SKM-1 treated with dmso at 0.1 percent for 144 hours (cell line): ENCODE data around the gene IDH3A.

Source experiments
- DNase-seq: peaks from one replicate; lab custom pipeline; 2025; ENCODE audit not compliant: unreplicated experiment; lab: John Stamatoyannopoulos, UW

IDH3A gene

DNA sequence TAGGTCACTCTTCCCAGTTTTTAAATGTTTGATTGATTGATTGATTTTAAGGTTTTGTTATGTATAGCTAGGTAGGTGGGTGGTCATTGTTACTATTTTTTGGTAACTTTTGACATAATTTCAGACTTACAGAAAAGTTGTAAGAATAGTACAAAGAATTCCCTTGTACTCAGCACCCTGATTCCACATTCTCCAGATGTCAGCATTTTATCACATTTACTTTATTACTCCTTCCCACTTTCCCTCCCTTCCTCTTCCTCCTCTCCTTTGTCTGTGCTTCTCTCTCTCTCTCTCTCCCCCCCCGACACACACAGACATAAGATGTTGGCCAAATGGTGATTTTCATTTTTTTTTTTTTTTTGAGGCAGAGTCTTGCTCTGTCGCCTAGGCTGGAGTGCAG lies 14.8 kb downstream of the IDH3A start:
- no peak for DNase-seq

DNA sequence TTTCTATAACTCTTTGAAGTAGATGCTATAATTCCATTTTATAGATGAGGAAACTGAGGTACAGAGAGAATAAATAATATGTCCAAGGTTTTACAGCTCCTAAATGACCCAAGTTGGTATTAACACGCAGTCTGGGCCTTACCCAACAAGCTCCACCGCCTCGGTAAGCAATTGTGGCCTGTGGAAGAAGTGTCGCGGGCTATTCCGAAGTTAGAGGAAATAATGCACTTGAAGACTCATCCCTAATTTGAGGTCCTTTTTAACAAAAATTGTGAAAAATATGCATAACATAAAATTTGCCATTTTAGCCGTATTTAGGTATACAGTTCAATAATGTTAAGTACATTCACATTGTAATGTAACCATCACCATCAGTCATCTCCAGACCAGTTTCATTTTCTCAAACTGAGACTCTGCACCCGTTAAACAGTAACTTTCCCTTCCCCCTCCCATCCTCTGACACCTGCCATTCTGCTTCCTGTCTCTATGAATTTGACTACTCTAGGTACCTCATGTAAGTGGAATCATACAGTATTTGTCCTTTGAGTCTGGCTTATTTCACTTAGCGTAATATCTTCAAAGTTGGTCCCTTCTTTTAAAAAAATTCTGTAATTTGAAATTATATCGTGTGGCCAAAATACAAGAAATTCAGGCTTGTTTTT lies 18.2 kb downstream of the IDH3A start:
- DNase-seq: no peak

DNA sequence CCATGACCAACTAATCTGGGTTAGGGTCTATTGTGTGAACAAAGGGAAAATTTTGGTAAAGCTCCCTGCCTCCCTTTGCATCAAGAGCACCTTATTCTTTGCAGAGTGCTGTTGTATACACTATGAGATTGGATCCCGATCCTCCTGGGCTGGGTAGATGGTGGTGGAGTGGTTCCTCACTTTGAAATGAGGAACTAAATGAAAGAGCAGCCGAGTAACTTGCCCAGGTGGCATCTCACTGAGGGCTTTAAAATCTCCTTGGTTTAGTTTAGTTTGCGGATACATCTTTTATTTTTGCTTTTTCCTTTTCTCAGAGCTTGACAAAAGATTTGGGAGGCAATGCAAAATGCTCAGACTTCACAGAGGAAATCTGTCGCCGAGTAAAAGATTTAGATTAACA lies 19.4 kb downstream of the IDH3A start:
- DNase-seq: no peak

DNA sequence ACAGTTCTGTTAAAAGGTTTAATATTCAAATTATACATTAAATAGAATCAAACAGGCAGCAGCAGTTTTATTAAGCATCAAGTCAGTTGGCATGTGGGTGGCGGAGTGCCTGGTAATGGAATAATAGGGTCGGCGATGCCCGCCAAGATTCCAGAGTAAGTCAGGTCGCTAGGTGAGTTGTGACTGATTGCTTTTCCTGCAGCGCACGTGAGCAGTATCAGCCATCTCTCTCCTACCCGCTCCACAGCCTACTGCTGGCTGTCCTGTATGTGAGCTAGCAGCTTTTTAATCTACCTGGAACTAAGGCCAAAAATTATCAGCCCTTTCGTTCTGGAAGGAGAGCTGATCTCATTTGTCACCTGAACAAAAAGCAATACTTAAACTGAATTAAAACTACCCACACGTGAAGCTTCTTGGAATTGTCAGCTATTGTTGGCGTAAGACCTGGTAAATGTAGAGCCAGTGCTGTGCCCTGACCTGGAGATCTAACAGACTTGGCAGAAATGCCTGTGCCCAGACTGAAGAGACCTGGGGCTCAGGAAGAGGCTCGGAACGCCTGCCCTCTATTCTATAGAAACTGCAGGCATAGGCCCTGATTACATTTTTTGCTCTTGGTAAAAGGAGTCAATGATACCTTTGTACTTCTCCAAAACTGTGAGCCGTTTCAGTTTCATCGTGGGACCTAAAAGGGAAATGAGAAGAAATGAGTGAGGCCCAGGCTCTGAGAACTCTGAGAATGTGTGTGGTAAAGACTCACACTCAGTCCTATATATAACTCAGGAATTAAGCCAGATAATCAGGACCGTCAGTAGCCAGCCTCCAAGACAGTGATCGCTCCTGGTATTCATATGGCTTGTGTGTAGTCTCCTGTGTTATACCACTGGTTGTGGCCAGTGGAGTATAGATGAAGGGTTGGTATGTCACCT lies 21.9 kb downstream of the IDH3A start:
- peak; percentile 40 for DNase-seq

DNA sequence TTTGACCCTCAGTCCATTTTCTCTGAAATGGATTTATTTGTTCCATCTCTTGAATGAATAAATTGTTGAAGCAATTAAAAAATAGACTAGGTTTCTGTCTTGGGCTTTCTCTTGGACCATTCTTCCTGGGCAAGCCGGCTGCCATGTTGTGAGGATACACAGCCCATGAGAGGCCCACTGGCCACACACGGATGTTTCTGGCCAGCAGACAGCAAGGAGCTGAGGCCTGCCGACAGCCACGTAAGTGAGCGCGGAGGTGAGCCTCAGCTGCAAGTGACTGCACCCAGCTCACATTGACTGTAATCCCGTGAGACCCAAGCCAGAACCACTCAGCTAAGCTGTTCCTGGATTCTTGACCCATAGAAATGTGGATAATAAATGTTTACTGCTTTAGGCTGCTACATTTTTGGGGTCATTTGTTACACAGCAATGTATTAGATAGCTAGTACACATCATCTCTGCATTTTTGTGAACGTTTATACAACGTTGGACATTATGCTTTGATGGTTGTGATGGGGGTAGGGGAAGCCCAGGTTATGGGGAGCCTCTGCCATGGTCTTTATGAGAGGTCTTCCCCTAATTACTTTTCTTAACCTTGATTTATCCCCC lies 22.8 kb downstream of the IDH3A start:
- no peak for DNase-seq

DNA sequence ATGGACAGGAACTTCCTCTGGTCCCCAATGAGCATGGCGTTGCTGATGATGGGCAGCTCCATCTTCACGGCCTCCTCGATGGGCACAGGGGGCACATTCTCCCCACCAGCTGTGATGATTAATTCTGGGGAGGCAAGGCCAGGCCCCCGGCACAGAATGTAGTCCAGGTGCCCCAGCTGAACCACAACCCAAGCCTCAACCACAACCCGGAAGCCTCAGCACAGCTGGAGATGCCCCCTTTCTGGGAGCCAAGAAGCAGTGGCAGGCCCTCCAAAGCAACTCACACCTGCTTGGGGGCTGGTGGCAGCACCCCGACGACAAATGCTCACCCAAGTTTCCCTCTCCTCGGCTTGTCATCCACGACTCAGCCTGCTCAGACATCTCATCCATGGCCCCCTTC lies 25.2 kb downstream of the IDH3A start:
- DNase-seq: no peak

DNA sequence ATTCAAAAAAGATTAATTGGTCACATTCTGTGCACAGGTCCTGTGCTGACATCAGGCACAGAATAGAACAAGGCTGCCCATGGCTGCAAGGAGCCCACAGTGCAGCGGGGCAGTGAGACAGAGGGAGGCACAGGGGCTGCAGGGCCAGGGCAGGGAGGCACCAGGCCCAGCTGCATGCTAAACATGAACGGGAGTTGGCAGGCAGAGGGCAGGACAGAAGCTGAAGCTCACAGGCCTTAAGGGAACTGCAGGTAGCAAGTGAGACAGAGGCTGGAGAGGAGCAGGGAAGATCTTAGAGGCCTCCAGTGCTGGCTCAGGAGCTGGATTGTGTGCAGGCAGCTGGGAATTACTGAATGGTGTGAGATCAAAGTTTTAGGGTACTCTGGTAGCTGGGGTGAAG lies 26.2 kb downstream of the IDH3A start:
- DNase-seq: no peak

DNA sequence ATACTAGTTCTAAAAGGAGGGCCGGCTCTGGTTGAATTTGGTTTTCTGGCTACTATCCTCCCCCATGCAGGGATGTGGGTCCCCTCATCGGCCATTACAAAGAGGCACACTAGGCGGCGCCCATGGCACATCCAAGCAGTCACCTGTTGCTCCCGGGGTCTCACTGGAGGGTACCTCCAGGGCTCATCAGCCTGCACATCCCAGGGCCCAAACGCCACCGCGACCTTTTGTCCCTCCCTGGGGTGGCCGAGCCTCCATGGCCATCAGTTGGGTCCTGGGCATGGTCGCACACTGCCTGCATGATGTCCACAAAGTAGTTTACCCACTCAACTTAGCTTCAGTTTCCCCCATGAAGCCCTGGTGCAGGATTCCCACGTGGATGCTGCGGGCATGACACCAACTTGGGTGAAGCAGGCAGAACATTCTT lies 28.3 kb downstream of the IDH3A start:
- peak; percentile 15 for DNase-seq

DNA sequence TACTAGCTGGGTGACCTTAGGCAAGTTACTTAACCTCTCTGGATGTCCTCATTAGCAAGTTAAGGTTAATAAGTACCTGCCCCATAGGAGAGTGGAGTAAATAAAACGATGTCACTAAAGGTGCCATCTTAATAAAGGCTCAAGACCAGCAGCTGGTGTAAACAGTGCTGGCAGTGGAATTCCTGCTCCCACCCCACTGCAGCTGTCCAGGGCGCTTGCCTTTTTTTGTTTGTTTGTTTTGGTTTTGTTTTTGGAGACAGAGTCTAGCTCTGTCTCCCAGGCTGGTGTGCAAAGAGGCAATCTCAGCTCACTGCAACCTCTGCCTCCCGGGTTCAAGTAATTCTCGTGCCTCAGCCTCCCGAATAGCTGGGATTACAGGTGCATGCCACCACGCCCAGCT lies 28.9 kb downstream of the IDH3A start:
- no peak for DNase-seq

DNA sequence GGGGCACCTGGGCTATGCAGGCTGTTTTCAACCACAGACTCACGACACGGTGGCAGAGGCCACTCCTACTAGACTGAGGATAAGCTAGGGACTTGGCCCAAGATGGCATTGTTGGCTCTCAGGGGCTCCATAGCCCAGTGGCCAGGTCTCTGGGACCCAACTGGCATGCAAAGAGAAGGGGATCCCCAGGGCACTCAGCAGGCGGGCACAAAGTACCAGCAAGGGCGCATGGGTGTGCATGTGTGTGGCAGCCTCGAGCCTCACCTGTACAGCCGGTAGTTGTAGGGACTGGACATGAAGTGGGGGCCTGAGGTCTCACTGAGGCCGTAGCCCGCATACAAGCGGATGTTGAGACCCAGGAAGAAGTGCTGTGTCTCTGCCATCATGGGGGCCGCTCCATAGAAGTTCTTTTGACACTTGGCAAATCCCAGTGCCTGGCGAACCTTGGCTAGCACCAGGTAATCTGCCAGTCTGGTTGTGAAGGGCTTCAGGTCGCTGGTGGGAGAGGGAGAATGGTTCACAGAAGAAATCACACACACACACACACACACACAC lies 30.2 kb downstream of the IDH3A start:
- no peak for DNase-seq

DNA sequence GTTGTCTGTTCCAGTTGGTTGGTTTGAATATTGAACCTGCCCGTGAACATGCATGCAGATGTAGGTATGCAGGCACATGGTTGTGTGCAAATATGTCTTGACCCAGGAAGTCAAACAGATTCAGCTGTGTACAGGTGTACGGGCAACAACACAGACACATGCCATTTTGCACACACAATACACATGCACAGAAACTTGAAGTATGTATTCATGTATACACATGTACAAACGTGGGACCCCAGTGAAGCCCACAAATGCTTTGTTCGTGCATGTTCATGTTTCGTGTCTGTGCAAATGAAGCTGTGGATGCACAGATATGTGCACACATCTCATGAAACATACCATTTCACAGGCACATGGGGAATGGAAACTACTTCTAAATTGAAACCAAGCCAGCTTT lies 30.7 kb downstream of the IDH3A start:
- no peak for DNase-seq

DNA sequence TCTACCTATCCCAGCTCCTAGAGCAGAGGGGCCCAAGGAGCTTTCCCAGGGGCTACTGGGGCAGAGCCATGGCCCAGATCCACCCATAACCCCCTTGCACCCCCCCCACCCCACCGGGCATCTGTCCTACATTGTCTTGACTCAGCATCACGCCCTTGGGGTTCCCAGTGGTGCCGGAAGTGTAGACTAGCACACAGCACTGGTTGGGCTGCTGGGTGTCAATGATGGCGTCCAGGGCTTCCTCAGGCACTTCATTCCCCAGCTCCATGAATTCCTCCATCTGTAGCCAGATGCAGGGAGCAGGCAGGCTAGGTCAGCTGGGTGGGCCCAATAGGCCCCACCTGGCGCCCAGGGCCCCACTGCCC lies 33.2 kb downstream of the IDH3A start:
- no peak for DNase-seq

DNA sequence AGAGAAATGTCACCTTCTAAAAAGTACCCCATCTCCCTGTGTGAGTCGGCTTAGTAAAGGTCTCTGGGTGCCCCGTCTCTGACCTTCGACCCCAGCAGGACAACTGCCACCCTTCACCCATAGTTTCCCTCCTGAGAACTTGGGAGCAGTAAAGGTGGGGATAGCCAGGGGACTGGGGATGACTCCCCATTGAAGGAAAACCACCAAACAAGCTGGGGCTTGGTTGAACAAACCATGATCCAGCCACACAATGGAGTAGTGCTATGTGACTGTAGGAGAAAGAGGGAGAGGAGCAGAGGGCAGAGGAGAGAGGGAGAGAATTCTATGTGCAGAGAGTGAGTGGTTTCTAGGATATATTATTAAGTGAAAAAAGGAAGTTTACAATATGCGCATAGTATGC lies 33.7 kb downstream of the IDH3A start:
- DNase-seq: no peak

DNA sequence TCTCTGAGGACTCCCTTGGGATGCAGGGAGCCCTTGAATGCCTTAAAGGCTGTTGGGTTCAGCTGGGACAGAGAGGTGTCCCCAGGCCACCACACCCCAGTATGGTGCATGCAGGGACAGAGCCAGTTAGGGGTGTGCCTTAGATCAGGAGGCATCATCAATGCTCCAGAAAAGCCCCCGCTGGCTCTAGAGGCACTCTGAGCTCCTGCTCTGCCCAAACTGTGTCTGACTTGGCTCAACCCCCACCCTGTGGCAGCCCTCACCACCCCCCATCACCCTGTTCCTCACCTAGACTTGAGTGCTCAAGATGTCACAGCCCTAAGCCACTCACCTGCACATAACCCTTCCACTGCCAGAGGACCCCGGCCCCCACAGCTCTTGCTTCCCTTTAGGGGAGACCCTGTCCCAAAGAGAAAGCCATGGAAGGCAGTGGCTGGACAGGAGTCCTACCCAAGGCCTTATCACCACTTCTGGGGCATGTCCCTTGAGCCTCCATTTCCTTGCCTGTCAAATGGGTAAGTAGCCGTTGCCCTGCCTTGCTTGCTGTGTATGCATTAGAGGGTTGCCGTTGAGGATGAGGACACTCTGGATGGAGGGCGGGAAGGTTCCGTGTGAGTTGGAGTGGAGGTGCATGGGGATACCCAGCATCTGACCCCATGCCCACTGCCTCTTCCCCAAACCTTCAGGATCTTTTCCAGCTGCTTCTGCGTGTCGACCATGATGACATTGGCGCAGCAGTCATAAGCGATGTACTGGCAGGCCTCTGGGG lies 43.8 kb downstream of the IDH3A start:
- DNase-seq: no peak

DNA sequence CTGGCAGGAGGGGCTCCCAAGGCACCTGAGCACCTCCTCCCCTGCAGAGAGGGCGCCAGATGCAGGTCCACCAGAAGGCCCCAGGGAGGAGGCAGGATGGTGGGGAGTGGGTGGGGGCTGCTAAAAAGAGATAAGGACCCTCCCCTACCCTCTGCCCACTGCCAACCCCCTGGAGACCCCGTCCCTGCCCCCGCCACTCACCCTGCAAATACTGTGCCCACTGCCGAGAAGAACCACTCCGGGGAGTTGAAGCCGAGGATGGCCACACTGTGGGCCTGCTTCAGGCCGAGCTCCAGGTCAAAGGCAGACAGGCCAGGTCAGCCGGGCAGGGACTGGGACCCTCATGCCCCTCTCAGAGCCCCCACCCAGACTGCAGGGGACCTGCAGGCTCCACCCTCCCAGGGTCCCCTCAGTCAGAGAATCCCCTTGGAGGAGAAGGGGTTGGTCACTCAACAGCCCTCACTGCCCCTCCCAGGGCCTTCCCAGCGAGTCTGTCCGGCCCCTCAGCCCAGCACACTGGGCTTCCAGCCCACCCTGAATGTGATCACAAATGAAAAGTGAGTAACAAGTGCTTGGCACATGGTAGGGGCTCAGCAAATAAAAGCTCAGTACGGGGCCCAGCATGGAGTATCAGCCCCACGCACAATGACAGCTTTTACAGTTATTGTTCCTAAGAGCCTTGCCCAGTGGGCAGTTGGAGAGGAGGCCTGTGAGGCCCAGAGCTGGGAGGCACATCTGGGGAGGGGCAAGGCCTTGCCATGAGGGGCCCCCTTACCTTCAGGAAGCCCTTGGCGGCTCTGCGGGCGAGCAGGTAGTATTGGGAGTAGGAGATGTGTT lies 44.8 kb downstream of the IDH3A start:
- DNase-seq: no peak

DNA sequence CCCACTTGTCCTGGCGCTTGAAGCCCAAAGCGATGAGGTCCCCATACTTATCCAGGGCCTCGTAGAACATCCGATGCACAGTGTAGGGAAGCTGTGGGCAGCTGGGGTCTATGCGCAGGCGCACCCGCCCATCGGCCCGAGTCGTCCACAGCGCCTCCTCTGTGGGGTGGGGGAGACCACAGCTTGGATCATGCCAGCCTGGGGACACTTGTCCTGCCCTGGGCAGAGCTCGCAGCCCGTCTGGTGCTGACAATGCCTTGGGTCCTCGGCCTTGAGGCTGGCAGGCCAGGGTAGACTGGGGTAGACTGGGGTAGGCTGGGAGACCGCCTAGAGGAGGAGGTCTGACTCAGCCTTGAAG lies 45.4 kb downstream of the IDH3A start:
- no peak for DNase-seq

DNA sequence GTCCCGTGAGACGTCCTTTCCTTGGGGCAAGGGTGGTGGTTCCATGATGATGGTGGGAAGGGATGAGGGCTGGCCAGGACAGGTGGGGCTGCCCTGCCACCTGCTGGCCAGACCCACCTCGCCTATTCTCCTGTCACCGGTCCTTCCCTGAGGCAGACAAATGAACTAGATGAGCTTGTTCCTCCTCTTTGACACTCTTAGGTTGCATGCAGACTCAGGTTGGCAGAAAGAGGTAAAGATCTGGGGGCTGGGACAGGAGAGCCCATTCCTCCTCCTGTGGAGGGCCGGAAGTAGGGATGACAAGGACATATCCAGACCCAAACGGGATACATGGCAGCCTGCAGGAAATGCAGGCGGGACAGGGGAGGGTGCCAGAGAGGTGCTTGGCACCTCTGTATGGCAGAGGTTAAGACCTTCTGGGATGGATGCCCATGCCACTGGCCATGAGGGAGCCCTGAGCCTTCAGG lies 46.6 kb downstream of the IDH3A start:
- DNase-seq: peak; percentile 37

DNA sequence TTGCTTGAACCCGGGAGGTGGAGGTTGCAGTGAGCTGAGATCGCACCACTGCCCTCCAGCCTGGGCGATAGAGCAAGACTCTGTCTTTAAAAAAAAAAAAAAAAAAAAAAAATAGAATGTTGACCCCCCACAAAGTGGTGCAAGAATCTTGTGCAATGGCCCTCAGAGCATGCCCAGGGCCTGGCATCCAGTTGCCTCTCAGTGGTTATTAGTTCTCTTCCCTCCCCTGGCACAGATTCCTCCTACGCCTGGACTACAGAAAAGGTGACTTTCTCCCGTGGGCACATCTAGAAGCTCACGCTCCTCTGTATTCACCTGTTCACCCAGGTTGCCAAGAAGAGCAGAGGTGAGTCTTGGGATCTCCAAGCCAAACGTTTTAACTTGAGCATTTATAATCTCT lies 48.5 kb downstream of the IDH3A start:
- DNase-seq: no peak

DNA sequence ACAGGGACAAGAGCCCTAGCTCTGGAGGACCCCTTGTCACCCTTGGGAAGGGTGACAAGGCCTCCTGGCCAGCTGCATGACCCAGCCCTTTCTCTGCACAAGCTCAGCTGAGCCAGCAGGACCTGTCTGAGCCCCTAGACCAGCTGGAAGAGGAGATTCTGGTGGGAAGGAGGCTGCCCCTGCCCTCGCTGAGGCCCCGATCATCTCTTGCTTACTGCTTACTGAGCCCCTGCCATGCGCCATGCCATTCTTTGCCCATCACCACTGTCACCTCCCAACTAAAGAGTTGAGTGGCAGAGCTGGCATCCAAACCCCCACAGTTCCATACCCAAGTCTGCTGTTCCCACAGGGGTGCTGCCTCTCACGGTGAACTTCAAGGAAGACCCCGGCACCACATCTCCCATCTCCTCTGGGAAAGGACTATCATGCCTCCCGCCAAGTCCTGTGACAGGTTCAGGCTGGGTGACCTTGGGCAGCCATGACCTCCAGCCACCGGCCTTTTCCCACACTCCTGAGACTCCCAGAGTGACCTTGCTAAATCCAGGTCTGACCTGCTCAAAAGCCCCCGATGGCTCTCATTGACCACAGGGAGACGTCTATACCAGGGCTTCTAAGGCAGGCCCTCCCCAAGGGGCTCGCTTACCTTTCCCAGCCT lies 51.2 kb downstream of the IDH3A start:
- DNase-seq: no peak
